Endodermal cell (in vitro differentiated cells): ENCODE results near the gene LASP1NB.

Experiments used
- DNase-seq: peaks from one replicate; pipeline ENCODE4 v3.0.0-alpha.2; 2017
- H3K27ac ChIP-seq: 2 replicates; pipeline ENCODE4 v1.5.1; 2013; ENCODE audit warnings: mild to moderate bottlenecking, low read depth, low read length, moderate library complexity
- H3K27me3 ChIP-seq: 2 replicates; pipeline ENCODE4 v1.6.1; 2013; ENCODE audit warnings: mild to moderate bottlenecking, low read length, moderate library complexity; ENCODE audit not compliant: insufficient read depth, control insufficient read depth, poor library complexity, severe bottlenecking
- H3K36me3 ChIP-seq: 2 replicates; pipeline ENCODE4 v1.7.0; 2013; ENCODE audit warnings: mild to moderate bottlenecking, low read length, moderate library complexity; ENCODE audit not compliant: control insufficient read depth, insufficient read depth
- H3K4me1 ChIP-seq: one replicate; pipeline ENCODE4 v1.7.0; 2013; ENCODE audit warnings: low read length; ENCODE audit not compliant: control insufficient read depth, insufficient read depth
- H3K4me3 ChIP-seq: 2 replicates; pipeline ENCODE4 v1.5.1; 2013; ENCODE audit warnings: mild to moderate bottlenecking, low read length, moderate library complexity
- H3K9ac ChIP-seq: 2 replicates; pipeline ENCODE4 v1.6.1; 2013; ENCODE audit warnings: mild to moderate bottlenecking, low read length, moderate library complexity; ENCODE audit not compliant: poor library complexity, severe bottlenecking; ENCODE audit errors: extremely low read depth
- H3K9me3 ChIP-seq: 2 replicates; pipeline ENCODE4 v1.6.1; 2013; ENCODE audit warnings: mild to moderate bottlenecking, low read length, moderate library complexity; ENCODE audit not compliant: control insufficient read depth
- H3K27ac Mint-ChIP-seq: 2 replicates; pipeline ENCODE4 v1.8.0; 2020; ENCODE audit warnings: mixed read lengths
- H3K27me3 Mint-ChIP-seq: 2 replicates; pipeline ENCODE4 v1.8.0; 2021; ENCODE audit warnings: mild to moderate bottlenecking, mixed read lengths; ENCODE audit not compliant: insufficient read depth
- H3K36me3 Mint-ChIP-seq: 2 replicates; pipeline ENCODE4 v1.8.0; 2020; ENCODE audit warnings: low read depth, mixed read lengths
- H3K4me1 Mint-ChIP-seq: 2 replicates; pipeline ENCODE4 v1.8.0; 2020; ENCODE audit warnings: mixed read lengths
- H3K4me3 Mint-ChIP-seq: 2 replicates; pipeline ENCODE4 v1.8.0; 2020; ENCODE audit warnings: mild to moderate bottlenecking, moderate library complexity, mixed read lengths
- H3K9me3 Mint-ChIP-seq: 2 replicates; pipeline ENCODE4 v1.8.0; 2020; ENCODE audit warnings: mild to moderate bottlenecking, mixed read lengths
- WGBS, 2 experiments: methylation state at CpG; one replicate each; pipeline versions ENCODE4 v1.1.5 to v1.1.7; 2013; ENCODE audit warnings: missing lambda C conversion rate in 2 of 2, mixed read lengths in 1 of 2; ENCODE audit not compliant: insufficient coverage in 1 of 2, insufficient read length in 1 of 2; 5-methylcytosine and 5-hydroxymethylcytosine counted together
- TF ChIP-seq, protein P1 (sequence below): fragments of 200-600 bp; sonication (generic); conservative IDR thresholded peaks from 2 replicates; pipeline ENCODE4 v1.5.0; 2021; ENCODE audit warnings: antibody characterized with exemption, mild to moderate bottlenecking

LASP1NB gene

DNA sequence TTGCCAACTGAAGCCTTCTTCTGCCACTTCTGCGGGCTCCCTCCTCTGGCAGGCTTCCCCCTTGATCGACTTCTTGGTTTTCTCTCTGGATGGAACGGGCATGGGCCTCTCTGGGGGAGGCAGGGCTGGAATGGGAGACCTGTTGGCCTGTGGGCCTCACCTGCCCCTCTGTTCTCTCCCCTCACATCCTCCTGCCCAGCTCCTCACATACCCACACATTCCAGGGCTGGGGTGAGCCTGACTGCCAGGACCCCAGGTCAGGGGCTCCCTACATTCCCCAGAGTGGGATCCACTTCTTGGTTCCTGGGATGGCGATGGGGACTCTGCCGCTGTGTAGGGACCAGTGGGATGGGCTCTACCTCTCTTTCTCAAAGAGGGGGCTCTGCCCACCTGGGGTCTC is 6.5 kb upstream of the LASP1NB start:
- no peak for DNase-seq
- H3K9ac ChIP-seq, result no peak overlapping the region
- H3K27me3 Mint-ChIP-seq, result no peaks in the 10 kb centered on the region

DNA sequence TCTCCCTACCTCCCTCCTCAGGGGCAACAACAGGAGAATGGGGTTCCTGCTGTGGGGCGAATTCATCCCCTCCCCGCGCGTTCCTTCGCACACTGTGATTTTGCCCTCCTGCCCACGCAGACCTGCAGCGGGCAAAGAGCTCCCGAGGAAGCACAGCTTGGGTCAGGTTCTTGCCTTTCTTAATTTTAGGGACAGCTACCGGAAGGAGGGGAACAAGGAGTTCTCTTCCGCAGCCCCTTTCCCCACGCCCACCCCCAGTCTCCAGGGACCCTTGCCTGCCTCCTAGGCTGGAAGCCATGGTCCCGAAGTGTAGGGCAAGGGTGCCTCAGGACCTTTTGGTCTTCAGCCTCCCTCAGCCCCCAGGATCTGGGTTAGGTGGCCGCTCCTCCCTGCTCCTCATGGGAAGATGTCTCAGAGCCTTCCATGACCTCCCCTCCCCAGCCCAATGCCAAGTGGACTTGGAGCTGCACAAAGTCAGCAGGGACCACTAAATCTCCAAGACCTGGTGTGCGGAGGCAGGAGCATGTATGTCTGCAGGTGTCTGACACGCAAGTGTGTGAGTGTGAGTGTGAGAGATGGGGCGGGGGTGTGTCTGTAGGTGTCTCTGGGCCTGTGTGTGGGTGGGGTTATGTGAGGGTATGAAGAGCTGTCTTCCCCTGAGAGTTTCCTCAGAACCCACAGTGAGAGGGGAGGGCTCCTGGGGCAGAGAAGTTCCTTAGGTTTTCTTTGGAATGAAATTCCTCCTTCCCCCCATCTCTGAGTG is 5.9 kb upstream of the LASP1NB start:
- DNase-seq, result peak; percentile 42
- no peaks in the 10 kb centered on the region for H3K9me3 ChIP-seq
- no peak overlapping the region for H3K27ac Mint-ChIP-seq
- no peak overlapping the region for H3K4me3 ChIP-seq
- peaks cover 4% of the 10 kb centered on the region for H3K4me1 ChIP-seq
- no peaks in the 10 kb centered on the region for H3K27me3 Mint-ChIP-seq
- H3K9me3 Mint-ChIP-seq, result no peaks in the 10 kb centered on the region
- 97 to 98% methylated on average over 10 to 16 of the region's 16 CpGs for WGBS, 2 experiments
- no peaks in the 10 kb centered on the region for H3K27me3 ChIP-seq
- no peak overlapping the region for H3K4me3 Mint-ChIP-seq
- no peak overlapping the region for H3K9ac ChIP-seq
- TF ChIP-seq, protein P1, sequence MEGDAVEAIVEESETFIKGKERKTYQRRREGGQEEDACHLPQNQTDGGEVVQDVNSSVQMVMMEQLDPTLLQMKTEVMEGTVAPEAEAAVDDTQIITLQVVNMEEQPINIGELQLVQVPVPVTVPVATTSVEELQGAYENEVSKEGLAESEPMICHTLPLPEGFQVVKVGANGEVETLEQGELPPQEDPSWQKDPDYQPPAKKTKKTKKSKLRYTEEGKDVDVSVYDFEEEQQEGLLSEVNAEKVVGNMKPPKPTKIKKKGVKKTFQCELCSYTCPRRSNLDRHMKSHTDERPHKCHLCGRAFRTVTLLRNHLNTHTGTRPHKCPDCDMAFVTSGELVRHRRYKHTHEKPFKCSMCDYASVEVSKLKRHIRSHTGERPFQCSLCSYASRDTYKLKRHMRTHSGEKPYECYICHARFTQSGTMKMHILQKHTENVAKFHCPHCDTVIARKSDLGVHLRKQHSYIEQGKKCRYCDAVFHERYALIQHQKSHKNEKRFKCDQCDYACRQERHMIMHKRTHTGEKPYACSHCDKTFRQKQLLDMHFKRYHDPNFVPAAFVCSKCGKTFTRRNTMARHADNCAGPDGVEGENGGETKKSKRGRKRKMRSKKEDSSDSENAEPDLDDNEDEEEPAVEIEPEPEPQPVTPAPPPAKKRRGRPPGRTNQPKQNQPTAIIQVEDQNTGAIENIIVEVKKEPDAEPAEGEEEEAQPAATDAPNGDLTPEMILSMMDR, result no peak
- H3K36me3 ChIP-seq, result peaks cover 62% of the 10 kb centered on the region
- H3K36me3 Mint-ChIP-seq, result peaks cover 54% of the 10 kb centered on the region
- H3K27ac ChIP-seq, result no peak overlapping the region
- peaks cover 8% of the 10 kb centered on the region for H3K4me1 Mint-ChIP-seq

More for the DNA sequence above, 6.5 kb upstream of the LASP1NB start:
- Histone ChIP-seq H3K9me3 (no peaks in the 10 kb centered on the region), H3K36me3 (peaks cover 68% of the 10 kb centered on the region), H3K4me1 (peaks cover 9% of the 10 kb centered on the region), H3K27ac (no peak overlapping the region), H3K4me3 (no peak overlapping the region), H3K27me3 (no peaks in the 10 kb centered on the region)
- H3K36me3 Mint-ChIP-seq, result peaks cover 60% of the 10 kb centered on the region
- no peaks in the 10 kb centered on the region for H3K9me3 Mint-ChIP-seq
- WGBS, 2 experiments, result 94 to 100% methylated on average over 2 to 5 of the region's 5 CpGs
- H3K27ac Mint-ChIP-seq, result peak overlapping the region; percentile 76
- TF ChIP-seq, protein P1, result no peak
- H3K4me1 Mint-ChIP-seq, result peaks cover 10% of the 10 kb centered on the region
- no peak overlapping the region for H3K4me3 Mint-ChIP-seq

DNA sequence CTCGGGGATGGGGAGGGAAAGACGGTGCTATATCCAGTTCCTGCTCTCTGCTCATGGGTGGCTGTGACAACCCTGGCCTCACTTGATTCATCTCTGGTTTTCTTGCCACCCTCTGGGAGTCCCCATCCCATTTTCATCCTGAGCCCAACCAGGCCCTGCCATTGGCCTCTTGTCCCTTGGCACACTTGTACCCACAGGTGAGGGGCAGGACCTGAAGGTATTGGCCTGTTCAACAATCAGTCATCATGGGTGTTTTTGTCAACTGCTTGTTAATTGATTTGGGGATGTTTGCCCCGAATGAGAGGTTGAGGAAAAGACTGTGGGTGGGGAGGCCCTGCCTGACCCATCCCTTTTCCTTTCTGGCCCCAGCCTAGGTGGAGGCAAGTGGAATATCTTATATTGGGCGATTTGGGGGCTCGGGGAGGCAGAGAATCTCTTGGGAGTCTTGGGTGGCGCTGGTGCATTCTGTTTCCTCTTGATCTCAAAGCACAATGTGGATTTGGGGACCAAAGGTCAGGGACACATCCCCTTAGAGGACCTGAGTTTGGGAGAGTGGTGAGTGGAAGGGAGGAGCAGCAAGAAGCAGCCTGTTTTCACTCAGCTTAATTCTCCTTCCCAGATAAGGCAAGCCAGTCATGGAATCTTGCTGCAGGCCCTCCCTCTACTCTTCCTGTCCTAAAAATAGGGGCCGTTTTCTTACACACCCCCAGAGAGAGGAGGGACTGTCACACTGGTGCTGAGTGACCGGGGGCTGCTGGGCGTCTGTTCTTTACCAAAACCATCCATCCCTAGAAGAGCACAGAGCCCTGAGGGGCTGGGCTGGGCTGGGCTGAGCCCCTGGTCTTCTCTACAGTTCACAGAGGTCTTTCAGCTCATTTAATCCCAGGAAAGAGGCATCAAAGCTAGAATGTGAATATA is 4.8 kb upstream of the LASP1NB start:
- 91 to 94% methylated on average over 8 to 9 of the region's 9 CpGs for WGBS, 2 experiments
- H3K27ac Mint-ChIP-seq, result peak overlapping the region; percentile 58
- peak; percentile 38 for DNase-seq
- H3K4me1 Mint-ChIP-seq, result peaks cover 14% of the 10 kb centered on the region
- no peak overlapping the region for H3K27ac ChIP-seq
- H3K4me3 Mint-ChIP-seq, result no peak overlapping the region
- no peak overlapping the region for H3K9ac ChIP-seq
- H3K36me3 ChIP-seq, result peaks cover 50% of the 10 kb centered on the region
- no peaks in the 10 kb centered on the region for H3K9me3 Mint-ChIP-seq
- H3K27me3 Mint-ChIP-seq, result no peaks in the 10 kb centered on the region
- H3K4me3 ChIP-seq, result no peak overlapping the region
- peaks cover 4% of the 10 kb centered on the region for H3K4me1 ChIP-seq
- TF ChIP-seq, protein P1, result no peak
- no peaks in the 10 kb centered on the region for H3K27me3 ChIP-seq
- peaks cover 45% of the 10 kb centered on the region for H3K36me3 Mint-ChIP-seq
- H3K9me3 ChIP-seq, result no peaks in the 10 kb centered on the region
